Measurements from ENCODE around the gene PHACTR1.
"Not testable (repeated sequence)": the region's sequence is repeated elsewhere in the genome, so short reads cannot be mapped to it uniquely, and the experiment has no call there.

PHACTR1 gene

GRCh38 chr6:13302751-13303667 lies 586.4 kb downstream of the PHACTR1 start:
- peak; percentile 96 for DNase-seq (ENCODE audit: low spot score)

GRCh38 chr6:13303668-13304017 lies 587.1 kb downstream of the PHACTR1 start:
- DNase-seq (ENCODE audit: low spot score) (peak; percentile 30), FAIRE-seq (no peak)

More at GRCh38 chr6:13302751-13303667, 586.4 kb downstream of the PHACTR1 start:
- peak; percentile 88 for FAIRE-seq

GRCh38 chr6:13304101-13304500 lies 587.5 kb downstream of the PHACTR1 start:
- FAIRE-seq (no peak), DNase-seq (ENCODE audit: low spot score) (no peak)

- no peak for FAIRE-seq
- DNase-seq (ENCODE audit: low spot score), result peak; percentile 14
Measured at GRCh38 chr6:13304580-13305260, 588.2 kb downstream of the PHACTR1 start.

- DNase-seq (ENCODE audit: low spot score), result no peak
- FAIRE-seq, result no peak
Measured at GRCh38 chr6:13305288-13305687, 588.7 kb downstream of the PHACTR1 start.

- no peak for DNase-seq (ENCODE audit: low spot score)
- no peak for FAIRE-seq
Measured at GRCh38 chr6:13305791-13306190, 589.2 kb downstream of the PHACTR1 start.

- peak; percentile 95 for FAIRE-seq
- DNase-seq (ENCODE audit: low spot score), result peak; percentile 87
Measured at GRCh38 chr6:13307508-13307995, 591.0 kb downstream of the PHACTR1 start.

GRCh38 chr6:13308332-13308731 lies 591.8 kb downstream of the PHACTR1 start:
- DNase-seq (ENCODE audit: low spot score) (no peak), FAIRE-seq (no peak)

- DNase-seq (ENCODE audit: low spot score), result no peak
- FAIRE-seq, result no peak
Measured at GRCh38 chr6:13311155-13311554, 594.6 kb downstream of the PHACTR1 start.

- FAIRE-seq, result no peak
- no peak for DNase-seq (ENCODE audit: low spot score)
Measured at GRCh38 chr6:13314806-13315205, 598.2 kb downstream of the PHACTR1 start.

GRCh38 chr6:13315896-13316295 lies 599.3 kb downstream of the PHACTR1 start:
- FAIRE-seq, result no peak
- no peak for DNase-seq (ENCODE audit: low spot score)

GRCh38 chr6:13318821-13319220 lies 602.3 kb downstream of the PHACTR1 start:
- FAIRE-seq, result no peak

GRCh38 chr6:13319891-13320564 lies 603.5 kb downstream of the PHACTR1 start:
- FAIRE-seq (no peak), DNase-seq (ENCODE audit: low spot score) (no peak)

More at GRCh38 chr6:13318821-13319220, 602.3 kb downstream of the PHACTR1 start:
- DNase-seq (ENCODE audit: low spot score), result no peak

- not testable (repeated sequence) for DNase-seq (ENCODE audit: low spot score); FAIRE-seq
Measured at GRCh38 chr6:13326031-13326586, 609.5 kb downstream of the PHACTR1 start.

GRCh38 chr6:13327691-13328075 lies 611.1 kb downstream of the PHACTR1 start:
- no peak for FAIRE-seq
- no peak for DNase-seq (ENCODE audit: low spot score)

- DNase-seq (ENCODE audit: low spot score) (peak; percentile 85), FAIRE-seq (no peak)
Measured at GRCh38 chr6:13328076-13328874, 611.7 kb downstream of the PHACTR1 start, which contains the start of gene TBC1D7. TSS of gene TBC1D7 (minus strand) at chr6:13328537. CDS start at chr6:13326898, 1,639 bp downstream.

- FAIRE-seq (no peak), DNase-seq (ENCODE audit: low spot score) (no peak)
Measured at GRCh38 chr6:13328875-13329183, 612.3 kb downstream of the PHACTR1 start.

GRCh38 chr6:13331516-13332348 lies 615.2 kb downstream of the PHACTR1 start:
- FAIRE-seq (no peak), DNase-seq (ENCODE audit: low spot score) (peak; percentile 31)

GRCh38 chr6:13332349-13332706 lies 615.8 kb downstream of the PHACTR1 start:
- DNase-seq (ENCODE audit: low spot score) (no peak), FAIRE-seq (no peak)

- DNase-seq (ENCODE audit: low spot score) (no peak), FAIRE-seq (no peak)
Measured at GRCh38 chr6:13334953-13335352, 618.4 kb downstream of the PHACTR1 start.

All from RCC 7860 (cell line).